ENCODE data around the gene CBS. TPM values are rescaled to one million over a fixed set of nuclear protein-coding genes. Genes with fewer than 3 reads are reported as not detected.
"Not testable (repeated sequence)": the region's sequence is repeated elsewhere in the genome, so short reads cannot be mapped to it uniquely, and the experiment has no call there.

CBS gene
- total and polyA plus RNA-seq, 4 donors: 70.9 to 212 (median 129) TPM

- WGBS: no CpG with 5 or more reads among the region's 77 CpGs
- not testable (repeated sequence) for H3K27ac ChIP-seq (ENCODE audit: low read depth in 1 of 2, low read length in 2 of 2); H3K9ac ChIP-seq (ENCODE audit: low read depth in 1 of 2, low read length in 2 of 2); H3K4me1 ChIP-seq (ENCODE audit: control insufficient read depth in 4 of 4, insufficient read depth in 4 of 4, low read length in 3 of 4); DNase-seq (ENCODE audit: low spot score); H3K4me3 ChIP-seq (ENCODE audit: low read depth in 1 of 3, low read length in 3 of 3); H3K36me3 ChIP-seq (ENCODE audit: control insufficient read depth in 4 of 4, insufficient read depth in 3 of 4, low read depth in 1 of 4, low read length in 3 of 4); H3K27me3 ChIP-seq (ENCODE audit: control insufficient read depth in 4 of 4, insufficient read depth in 4 of 4, low read length in 3 of 4); H3K9me3 ChIP-seq (ENCODE audit: control insufficient read depth in 4 of 4, low read length in 3 of 4)
These were observed 495 bp upstream of the CBS start for GRCh38 chr21:43076023-43076637.

GRCh38 chr21:43074401-43075169 lies 1.1 kb downstream of the CBS start:
- H3K9me3 ChIP-seq (ENCODE audit: control insufficient read depth in 4 of 4, low read length in 3 of 4); DNase-seq (ENCODE audit: low spot score); H3K36me3 ChIP-seq (ENCODE audit: control insufficient read depth in 4 of 4, insufficient read depth in 3 of 4, low read depth in 1 of 4, low read length in 3 of 4); H3K4me3 ChIP-seq (ENCODE audit: low read depth in 1 of 3, low read length in 3 of 3); H3K27ac ChIP-seq (ENCODE audit: low read depth in 1 of 2, low read length in 2 of 2); H3K9ac ChIP-seq (ENCODE audit: low read depth in 1 of 2, low read length in 2 of 2); H3K27me3 ChIP-seq (ENCODE audit: control insufficient read depth in 4 of 4, insufficient read depth in 4 of 4, low read length in 3 of 4); H3K4me1 ChIP-seq (ENCODE audit: control insufficient read depth in 4 of 4, insufficient read depth in 4 of 4, low read length in 3 of 4): not testable (repeated sequence)
- no CpG with 5 or more reads among the region's 74 CpGs for WGBS

GRCh38 chr21:43072742-43073141 lies 2.9 kb downstream of the CBS start:
- H3K27me3 ChIP-seq (ENCODE audit: control insufficient read depth in 4 of 4, insufficient read depth in 4 of 4, low read length in 3 of 4); DNase-seq (ENCODE audit: low spot score); H3K4me1 ChIP-seq (ENCODE audit: control insufficient read depth in 4 of 4, insufficient read depth in 4 of 4, low read length in 3 of 4); H3K9me3 ChIP-seq (ENCODE audit: control insufficient read depth in 4 of 4, low read length in 3 of 4); H3K36me3 ChIP-seq (ENCODE audit: control insufficient read depth in 4 of 4, insufficient read depth in 3 of 4, low read depth in 1 of 4, low read length in 3 of 4); H3K27ac ChIP-seq (ENCODE audit: low read depth in 1 of 2, low read length in 2 of 2); H3K4me3 ChIP-seq (ENCODE audit: low read depth in 1 of 3, low read length in 3 of 3); H3K9ac ChIP-seq (ENCODE audit: low read depth in 1 of 2, low read length in 2 of 2): not testable (repeated sequence)
- WGBS: no CpG with 5 or more reads among the region's 11 CpGs

- H3K36me3 ChIP-seq (ENCODE audit: control insufficient read depth in 4 of 4, insufficient read depth in 3 of 4, low read depth in 1 of 4, low read length in 3 of 4); H3K27ac ChIP-seq (ENCODE audit: low read depth in 1 of 2, low read length in 2 of 2); DNase-seq (ENCODE audit: low spot score); H3K4me3 ChIP-seq (ENCODE audit: low read depth in 1 of 3, low read length in 3 of 3); H3K27me3 ChIP-seq (ENCODE audit: control insufficient read depth in 4 of 4, insufficient read depth in 4 of 4, low read length in 3 of 4); H3K4me1 ChIP-seq (ENCODE audit: control insufficient read depth in 4 of 4, insufficient read depth in 4 of 4, low read length in 3 of 4); H3K9me3 ChIP-seq (ENCODE audit: control insufficient read depth in 4 of 4, low read length in 3 of 4); H3K9ac ChIP-seq (ENCODE audit: low read depth in 1 of 2, low read length in 2 of 2): not testable (repeated sequence)
- WGBS: no CpG with 5 or more reads among the region's 10 CpGs
These were observed 6.0 kb downstream of the CBS start for GRCh38 chr21:43069682-43070081.

- H3K27me3 ChIP-seq (ENCODE audit: control insufficient read depth in 4 of 4, insufficient read depth in 4 of 4, low read length in 3 of 4); H3K9ac ChIP-seq (ENCODE audit: low read depth in 1 of 2, low read length in 2 of 2); DNase-seq (ENCODE audit: low spot score); H3K9me3 ChIP-seq (ENCODE audit: control insufficient read depth in 4 of 4, low read length in 3 of 4); H3K4me3 ChIP-seq (ENCODE audit: low read depth in 1 of 3, low read length in 3 of 3); H3K36me3 ChIP-seq (ENCODE audit: control insufficient read depth in 4 of 4, insufficient read depth in 3 of 4, low read depth in 1 of 4, low read length in 3 of 4); H3K27ac ChIP-seq (ENCODE audit: low read depth in 1 of 2, low read length in 2 of 2); H3K4me1 ChIP-seq (ENCODE audit: control insufficient read depth in 4 of 4, insufficient read depth in 4 of 4, low read length in 3 of 4): not testable (repeated sequence)
- 12% methylated on average over 4 of the region's 12 CpGs for WGBS
- peak; percentile 42 to 56 for TF ChIP-seq RXRA (IDR thresholded peaks at IDR 0.05)
- peak; percentile 63 for TF ChIP-seq HNF4G (IDR thresholded peaks at IDR 0.05)
- peak; percentile 53 to 69 for TF ChIP-seq HNF4A (conservative IDR thresholded peaks at IDR 0.05)
- peak; percentile 28 for TF ChIP-seq SP1 (IDR thresholded peaks at IDR 0.05)
- TF ChIP-seq NR2F2 (IDR thresholded peaks at IDR 0.05): peak; percentile 12
These were observed 7.6 kb downstream of the CBS start for GRCh38 chr21:43068065-43068464.

- not testable (repeated sequence) for DNase-seq (ENCODE audit: low spot score); H3K9me3 ChIP-seq (ENCODE audit: control insufficient read depth in 4 of 4, low read length in 3 of 4); H3K4me3 ChIP-seq (ENCODE audit: low read depth in 1 of 3, low read length in 3 of 3); H3K36me3 ChIP-seq (ENCODE audit: control insufficient read depth in 4 of 4, insufficient read depth in 3 of 4, low read depth in 1 of 4, low read length in 3 of 4); H3K27ac ChIP-seq (ENCODE audit: low read depth in 1 of 2, low read length in 2 of 2); H3K27me3 ChIP-seq (ENCODE audit: control insufficient read depth in 4 of 4, insufficient read depth in 4 of 4, low read length in 3 of 4); H3K4me1 ChIP-seq (ENCODE audit: control insufficient read depth in 4 of 4, insufficient read depth in 4 of 4, low read length in 3 of 4); H3K9ac ChIP-seq (ENCODE audit: low read depth in 1 of 2, low read length in 2 of 2)
- WGBS: 90% methylated on average over 8 of the region's 12 CpGs
These were observed 8.9 kb downstream of the CBS start for GRCh38 chr21:43066690-43067089.

GRCh38 chr21:43065991-43066390 lies 9.6 kb downstream of the CBS start:
- H3K27me3 ChIP-seq (ENCODE audit: control insufficient read depth in 4 of 4, insufficient read depth in 4 of 4, low read length in 3 of 4); H3K27ac ChIP-seq (ENCODE audit: low read depth in 1 of 2, low read length in 2 of 2); H3K36me3 ChIP-seq (ENCODE audit: control insufficient read depth in 4 of 4, insufficient read depth in 3 of 4, low read depth in 1 of 4, low read length in 3 of 4); H3K4me3 ChIP-seq (ENCODE audit: low read depth in 1 of 3, low read length in 3 of 3); DNase-seq (ENCODE audit: low spot score); H3K9ac ChIP-seq (ENCODE audit: low read depth in 1 of 2, low read length in 2 of 2); H3K4me1 ChIP-seq (ENCODE audit: control insufficient read depth in 4 of 4, insufficient read depth in 4 of 4, low read length in 3 of 4); H3K9me3 ChIP-seq (ENCODE audit: control insufficient read depth in 4 of 4, low read length in 3 of 4): not testable (repeated sequence)
- WGBS: 98% methylated on average over 11 of the region's 30 CpGs

Measured in liver (tissue), 9 donors.